Gastrocnemius medialis (tissue), 4 donors: Measurements from ENCODE around the gene SULT4A1.

ENCODE experiments used
- POLR2A ChIP-seq, 2 donors: fragments of 450-650 bp; IDR thresholded peaks; one replicate each; pipeline ENCODE4 v1.6.1; 2017; ENCODE audit warnings: antibody characterized with exemption in 2 of 2, mild to moderate bottlenecking in 2 of 2, moderate library complexity in 2 of 2
- TF ChIP-seq, protein P1 (sequence below), 5 experiments: fragments of 450-650 bp in 3 of 5; fragments of 200-600 bp in 2 of 5; sonication (generic) in 2 of 5; IDR thresholded peaks in 4 of 5; conservative IDR thresholded peaks in 1 of 5; 1 replicate in 4 of 5; 2 replicates in 1 of 5; pipeline ENCODE4 v1.5.1; 2016 to 2019; ENCODE audit warnings: antibody characterized with exemption in 5 of 5, mild to moderate bottlenecking in 3 of 5, moderate library complexity in 3 of 5

DNA sequence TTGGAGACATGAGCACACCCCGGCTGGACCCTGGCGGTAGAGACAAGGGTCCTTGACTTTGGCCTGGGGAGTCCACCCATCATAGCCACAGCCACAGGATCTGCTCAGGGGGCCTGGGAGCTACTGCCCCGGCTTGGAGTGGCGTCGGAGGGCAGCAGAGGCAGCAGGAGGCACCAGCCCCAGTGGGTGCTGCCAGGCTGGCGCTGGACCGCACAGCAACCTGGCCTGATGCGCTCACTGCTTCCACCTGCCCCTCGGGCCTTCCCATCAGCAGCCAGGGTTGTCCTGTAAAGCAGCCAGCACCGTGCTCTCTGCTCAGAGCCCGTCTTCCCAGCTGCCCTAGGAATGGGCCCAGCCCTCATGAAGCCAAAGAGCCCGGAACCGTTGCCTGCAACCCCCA, 21.9 kb downstream of the SULT4A1 start:
- TF ChIP-seq, protein P1, sequence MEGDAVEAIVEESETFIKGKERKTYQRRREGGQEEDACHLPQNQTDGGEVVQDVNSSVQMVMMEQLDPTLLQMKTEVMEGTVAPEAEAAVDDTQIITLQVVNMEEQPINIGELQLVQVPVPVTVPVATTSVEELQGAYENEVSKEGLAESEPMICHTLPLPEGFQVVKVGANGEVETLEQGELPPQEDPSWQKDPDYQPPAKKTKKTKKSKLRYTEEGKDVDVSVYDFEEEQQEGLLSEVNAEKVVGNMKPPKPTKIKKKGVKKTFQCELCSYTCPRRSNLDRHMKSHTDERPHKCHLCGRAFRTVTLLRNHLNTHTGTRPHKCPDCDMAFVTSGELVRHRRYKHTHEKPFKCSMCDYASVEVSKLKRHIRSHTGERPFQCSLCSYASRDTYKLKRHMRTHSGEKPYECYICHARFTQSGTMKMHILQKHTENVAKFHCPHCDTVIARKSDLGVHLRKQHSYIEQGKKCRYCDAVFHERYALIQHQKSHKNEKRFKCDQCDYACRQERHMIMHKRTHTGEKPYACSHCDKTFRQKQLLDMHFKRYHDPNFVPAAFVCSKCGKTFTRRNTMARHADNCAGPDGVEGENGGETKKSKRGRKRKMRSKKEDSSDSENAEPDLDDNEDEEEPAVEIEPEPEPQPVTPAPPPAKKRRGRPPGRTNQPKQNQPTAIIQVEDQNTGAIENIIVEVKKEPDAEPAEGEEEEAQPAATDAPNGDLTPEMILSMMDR (IDR thresholded peaks at IDR 0.05 in 4 of 5, conservative IDR thresholded peaks at IDR 0.05 in 1 of 5) = no peak
- TF ChIP-seq POLR2A (IDR thresholded peaks at IDR 0.05) = no peak
